HG03045 (cell line): ENCODE measurements around the gene AZI2.
A peak's percentile ranks its signal among the peaks of the same experiment; 100 is the strongest.

Source experiments
- ATAC-seq: cut with Tn5 transposase; IDR thresholded peaks from one replicate; pipeline ENCODE4 v1.9.1; 2021; ENCODE audit warnings: mild to moderate bottlenecking, moderate library complexity; ENCODE audit not compliant: unreplicated experiment

AZI2 gene, protein sequence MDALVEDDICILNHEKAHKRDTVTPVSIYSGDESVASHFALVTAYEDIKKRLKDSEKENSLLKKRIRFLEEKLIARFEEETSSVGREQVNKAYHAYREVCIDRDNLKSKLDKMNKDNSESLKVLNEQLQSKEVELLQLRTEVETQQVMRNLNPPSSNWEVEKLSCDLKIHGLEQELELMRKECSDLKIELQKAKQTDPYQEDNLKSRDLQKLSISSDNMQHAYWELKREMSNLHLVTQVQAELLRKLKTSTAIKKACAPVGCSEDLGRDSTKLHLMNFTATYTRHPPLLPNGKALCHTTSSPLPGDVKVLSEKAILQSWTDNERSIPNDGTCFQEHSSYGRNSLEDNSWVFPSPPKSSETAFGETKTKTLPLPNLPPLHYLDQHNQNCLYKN

GRCh38 chr3:28348629-28349468 lies at the start of gene AZI2, which contains the start of gene ZCWPW2:
Gene AZI2 (minus strand): TSS chr3:28348824. CDS start chr3:28340617, 8,207 bp downstream.
Gene ZCWPW2 (plus strand): TSS chr3:28348721. CDS start chr3:28413069, 64,348 bp downstream.
- peak; percentile 94 for ATAC-seq

- no peak for ATAC-seq
These were observed 40.4 kb upstream of the AZI2 start for GRCh38 chr3:28388978-28389377.

DNA sequence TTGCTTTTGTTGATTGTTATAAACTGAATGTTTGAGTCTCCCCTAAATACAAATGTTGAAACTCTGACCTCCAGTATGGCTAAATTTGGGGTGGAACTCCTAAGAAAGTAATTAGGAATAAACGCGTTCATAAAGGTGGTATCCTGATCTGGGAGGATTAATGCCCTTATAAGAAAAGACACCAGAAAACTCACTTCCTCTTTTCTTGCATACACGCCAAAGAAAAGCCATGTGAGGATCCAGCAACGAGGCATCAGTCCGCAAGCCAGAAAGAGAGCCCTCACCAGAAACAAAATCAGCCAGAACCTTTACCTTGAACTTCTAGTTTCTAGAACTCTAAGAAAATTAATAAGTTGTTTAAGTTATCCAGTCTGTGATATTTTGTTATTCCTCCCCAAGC lies 37.4 kb upstream of the AZI2 start:
- no peak for ATAC-seq

DNA sequence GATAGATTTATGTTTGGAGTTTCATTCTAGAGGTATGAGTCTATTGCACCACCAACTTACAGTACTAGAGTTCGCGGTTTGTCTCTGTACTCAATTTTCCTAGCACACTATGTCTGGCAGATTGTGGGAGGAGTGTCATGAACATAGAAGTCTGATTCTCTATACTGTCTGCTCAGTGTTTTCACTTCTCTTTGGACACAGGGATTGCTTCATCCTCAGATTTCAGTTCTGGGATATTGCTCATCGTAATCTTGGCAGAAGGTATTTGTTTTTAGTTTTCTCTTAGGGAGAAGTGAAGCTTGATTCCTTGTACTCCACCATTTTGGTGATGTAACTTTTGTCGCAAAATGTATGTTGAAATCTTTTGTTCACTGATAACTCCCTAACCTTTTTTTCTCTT lies 27.8 kb upstream of the AZI2 start:
- no peak for ATAC-seq

- ATAC-seq: peak; percentile 0
These were observed 911 bp upstream of the AZI2 start for GRCh38 chr3:28349469-28350000.

DNA sequence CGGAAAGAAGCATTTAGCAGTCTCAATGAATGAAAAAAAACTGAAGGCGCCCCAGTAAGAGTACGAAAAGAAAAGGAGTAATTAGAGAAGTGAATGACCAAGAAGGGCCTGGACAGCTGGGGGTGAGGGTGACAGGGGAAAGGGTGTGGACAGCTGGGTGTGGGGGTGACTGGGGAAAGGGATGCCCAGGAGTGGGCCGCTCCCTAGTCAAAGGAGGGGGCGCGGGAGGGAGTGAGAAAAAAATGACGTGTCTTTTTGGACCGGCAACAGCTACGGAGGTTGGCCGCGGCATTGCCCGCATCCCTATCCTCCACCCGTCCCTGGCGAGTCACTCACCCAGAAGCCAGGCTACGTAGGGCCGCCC lies 377 bp downstream of the AZI2 start:
- no peak for ATAC-seq

DNA sequence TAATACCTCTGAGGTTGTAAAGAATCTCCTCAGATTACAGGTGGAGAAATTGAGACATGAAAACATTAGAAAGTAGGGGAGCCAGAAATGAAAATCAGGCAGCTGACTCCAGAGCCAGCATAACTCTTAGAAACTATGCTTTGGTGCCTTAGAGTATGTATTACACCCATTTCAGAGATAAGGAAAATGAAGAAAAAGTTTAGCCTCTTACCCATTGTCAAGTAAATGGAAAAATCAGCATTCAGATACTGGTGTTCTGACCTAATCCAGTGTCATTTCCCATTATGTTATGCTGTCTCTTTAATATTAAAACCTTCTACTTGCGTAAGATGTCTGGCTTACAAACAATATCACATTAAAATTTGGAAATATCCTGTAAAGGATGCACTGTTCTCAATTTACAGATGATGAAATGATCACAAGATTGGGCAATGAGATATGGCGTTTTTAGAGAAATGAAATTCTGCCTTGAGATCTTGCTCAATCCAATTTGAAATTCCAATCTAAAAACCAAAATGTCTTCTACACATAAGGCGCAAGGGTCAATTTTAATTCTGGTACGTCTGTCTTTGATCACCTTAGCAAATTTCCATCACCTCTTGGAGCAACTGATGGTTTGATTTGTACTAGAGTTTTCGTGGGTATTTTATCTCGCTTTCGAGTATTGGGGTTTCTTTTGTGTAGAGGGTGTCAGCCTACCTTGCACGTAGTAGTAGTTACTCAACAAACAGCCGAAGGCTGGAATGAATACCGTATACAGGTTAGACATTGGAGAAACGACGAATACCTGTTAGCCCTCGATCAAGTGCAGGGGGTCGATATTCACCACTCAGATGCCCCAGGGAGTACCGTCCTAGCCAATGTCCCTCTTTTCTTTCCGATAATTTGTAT lies 1.0 kb downstream of the AZI2 start:
- no peak for ATAC-seq

DNA sequence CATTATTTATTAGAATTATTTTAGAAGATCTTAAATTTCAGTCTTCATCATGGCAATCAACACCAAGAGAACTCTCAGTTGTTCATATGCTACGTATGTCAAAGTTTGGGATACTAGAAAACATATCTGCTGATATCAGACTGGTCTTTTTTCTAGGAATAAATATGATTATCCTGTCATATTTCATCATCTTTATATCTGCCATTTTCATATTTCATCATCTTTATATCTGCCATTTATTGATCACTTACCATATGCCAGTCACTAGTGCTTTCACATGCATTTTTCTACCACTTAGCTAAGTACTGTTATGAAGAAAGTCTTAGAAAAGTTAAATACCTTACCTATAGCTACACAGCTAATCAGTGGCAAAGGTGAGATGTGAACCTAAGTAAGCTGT lies 2.9 kb downstream of the AZI2 start:
- ATAC-seq: no peak

GRCh38 chr3:28343144-28343543 lies 5.5 kb downstream of the AZI2 start:
- no peak for ATAC-seq

- no peak for ATAC-seq
These were observed 11.4 kb downstream of the AZI2 start for GRCh38 chr3:28337230-28337629.

DNA sequence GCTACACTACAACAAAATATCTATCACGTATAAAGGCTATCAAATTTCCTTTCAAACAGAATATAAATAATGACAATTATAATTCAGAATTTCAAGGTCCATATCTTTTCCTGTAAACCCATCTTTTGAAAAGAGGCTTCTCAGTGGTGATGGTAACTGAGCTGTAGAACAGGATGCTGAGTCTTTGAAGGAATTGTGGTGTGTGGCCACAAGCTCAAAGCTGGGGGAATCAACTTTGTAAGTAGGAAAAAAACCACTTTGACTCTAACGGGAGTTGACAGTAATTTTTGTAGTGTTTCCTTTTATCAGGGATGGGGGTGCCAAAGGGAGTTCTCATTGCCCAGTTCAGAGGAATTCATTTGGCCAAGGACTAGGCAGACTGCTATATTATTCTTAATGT lies 13.4 kb downstream of the AZI2 start:
- no peak for ATAC-seq

DNA sequence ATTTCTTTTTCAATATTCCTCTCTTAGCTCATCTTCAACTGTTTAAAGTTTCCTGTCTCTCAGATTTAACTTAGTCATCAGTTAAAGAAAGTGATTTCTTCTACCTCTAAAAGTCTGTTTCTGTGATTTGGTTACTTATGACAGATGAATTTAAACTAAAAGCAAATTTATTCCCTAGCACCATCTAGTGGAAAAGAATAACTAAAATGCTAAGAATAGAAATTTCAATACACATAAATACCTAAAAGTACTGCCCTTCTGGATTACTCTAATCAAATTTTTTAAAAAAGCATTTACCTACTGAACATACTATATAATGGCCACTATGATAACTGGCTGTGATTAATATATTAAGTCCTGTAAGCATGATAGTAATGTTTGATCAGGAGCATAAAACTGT lies 14.1 kb downstream of the AZI2 start:
- no peak for ATAC-seq

DNA sequence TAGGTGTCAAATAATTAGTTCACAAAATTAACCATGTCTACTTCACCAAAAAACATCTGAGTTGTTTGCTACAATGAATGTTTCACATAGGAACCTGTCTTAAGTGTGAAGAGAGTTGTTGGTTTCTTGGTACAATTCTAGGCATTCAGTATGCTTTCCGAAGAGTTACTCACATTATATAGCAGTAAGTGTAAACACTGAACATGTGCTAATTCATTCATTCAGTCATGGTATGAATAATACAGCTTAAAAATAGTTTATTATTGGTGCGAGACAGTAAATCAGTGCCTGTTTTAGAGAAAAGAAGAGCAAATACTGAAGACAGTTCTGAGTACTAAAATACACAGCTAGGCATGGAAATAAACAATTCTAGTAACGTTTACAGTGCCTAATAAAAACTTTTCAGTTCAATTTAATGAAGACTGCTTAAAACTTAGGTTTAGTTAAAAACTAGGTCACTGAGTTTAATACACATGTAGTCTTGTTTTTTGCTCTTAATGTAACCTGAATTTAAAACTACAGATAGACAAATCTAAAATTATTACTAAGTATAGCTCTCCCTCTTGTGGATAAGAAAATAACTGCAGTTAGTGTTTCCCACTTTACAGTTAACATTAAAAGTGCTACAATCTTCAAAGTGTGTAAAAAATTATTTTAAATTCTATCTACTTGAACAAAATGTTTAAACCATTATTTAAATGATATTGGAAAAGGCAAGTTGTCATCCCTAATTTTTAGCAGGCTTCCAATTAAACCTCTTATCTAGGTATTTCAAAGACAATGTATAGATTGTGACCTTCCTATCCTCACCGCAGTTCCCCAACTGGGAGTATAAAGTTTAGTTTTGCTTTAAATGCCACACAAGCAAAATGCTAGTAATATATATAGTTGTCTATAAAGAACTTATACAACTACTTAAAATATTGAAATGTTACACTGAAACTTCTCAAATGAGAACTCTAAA lies 20.2 kb downstream of the AZI2 start:
- no peak for ATAC-seq

DNA sequence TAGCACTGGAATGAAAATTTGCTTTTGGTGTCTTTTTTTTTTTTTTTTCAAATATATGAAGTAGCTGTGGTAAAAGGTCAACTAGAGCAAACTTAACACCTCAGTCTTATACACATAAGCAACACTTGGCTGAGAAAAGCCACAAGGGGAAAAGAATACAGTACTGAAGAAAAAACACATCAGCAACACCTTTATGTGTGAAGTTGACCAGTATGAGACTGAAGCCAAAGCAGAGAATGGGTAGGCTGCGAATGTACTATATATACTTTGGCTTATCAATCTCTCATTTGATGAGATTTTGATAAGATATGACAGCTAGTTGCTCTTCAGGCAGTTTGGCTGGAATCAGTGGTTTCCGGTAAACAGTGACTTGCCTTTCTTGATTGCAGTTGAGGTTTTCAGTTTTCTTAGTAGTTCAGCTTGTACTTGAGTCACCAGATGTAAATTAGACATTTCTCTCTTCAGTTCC lies 22.1 kb downstream of the AZI2 start:
- peak; percentile 67 for ATAC-seq

DNA sequence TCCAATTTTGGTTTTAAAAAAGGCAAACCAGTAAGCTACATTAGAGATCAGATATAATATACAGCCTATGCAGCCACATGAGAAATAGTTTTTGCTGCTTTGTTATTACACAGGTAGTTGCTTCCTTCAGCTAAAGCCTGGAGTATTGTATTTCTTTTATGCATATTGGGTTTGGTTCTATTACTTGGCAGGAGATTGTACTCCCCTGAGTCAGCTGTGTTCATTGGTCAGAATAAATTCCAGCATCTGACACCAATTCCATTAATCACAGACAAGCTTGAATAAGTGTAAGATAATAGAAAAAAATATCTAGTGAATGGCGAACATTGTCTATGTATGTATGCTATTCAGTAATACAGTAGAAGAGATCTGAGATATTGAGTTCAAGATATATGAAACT lies 26.2 kb downstream of the AZI2 start:
- ATAC-seq: no peak

- no peak for ATAC-seq
These were observed 27.6 kb downstream of the AZI2 start for GRCh38 chr3:28320981-28321380.

GRCh38 chr3:28317438-28318022 lies 31.1 kb downstream of the AZI2 start:
- peak; percentile 82 for ATAC-seq

DNA sequence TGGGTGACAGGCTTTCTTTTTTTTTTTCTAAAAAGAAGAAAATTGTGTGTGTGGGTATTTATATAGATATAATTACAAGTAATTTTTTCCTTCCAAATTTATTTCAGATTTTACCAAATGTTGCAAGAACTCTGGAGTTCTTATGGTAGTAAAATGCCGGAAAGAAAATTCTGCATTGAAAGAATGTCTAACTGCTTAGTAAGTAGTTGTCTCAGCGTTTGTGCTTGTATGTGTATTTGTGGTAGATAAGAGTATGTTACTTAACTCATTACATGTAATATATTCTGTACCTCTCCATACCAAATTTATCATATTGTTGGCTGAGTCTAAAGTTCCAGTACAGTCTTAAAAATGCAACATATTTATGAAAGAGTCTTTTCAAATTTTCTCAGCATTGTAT lies 32.4 kb downstream of the AZI2 start:
- ATAC-seq: no peak

DNA sequence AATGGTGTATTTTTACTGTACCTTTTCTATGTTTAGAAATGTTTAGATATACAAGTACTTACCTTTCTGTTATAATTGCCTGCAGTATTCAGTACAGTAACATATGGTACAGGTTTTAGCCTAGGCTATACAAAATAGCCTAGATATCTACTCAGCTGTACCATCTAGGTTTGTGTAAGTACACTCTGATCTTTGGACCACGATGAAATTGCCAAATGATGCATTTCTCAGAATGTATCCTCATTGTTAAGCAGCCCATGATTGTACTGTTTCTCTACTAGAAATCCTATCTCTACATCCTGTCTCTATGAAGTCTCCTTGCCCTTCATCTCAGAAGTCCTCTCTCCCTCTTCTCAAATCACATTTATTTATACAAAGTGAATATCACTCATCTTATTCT lies 32.9 kb downstream of the AZI2 start:
- ATAC-seq: no peak
